GM12878 (cell line): ENCODE results near the gene ME2. TPM values are rescaled to one million over a fixed set of nuclear protein-coding genes. Genes with fewer than 3 reads are reported as not detected.

ENCODE experiments used
- ATAC-seq: fragments of 200-7000 bp; cut with Tn5 transposase; 3 replicates; pipeline ENCODE4 v1.9.1; 2020; ENCODE audit warnings: mild to moderate bottlenecking, moderate library complexity
- BruUV-seq: library from RNA; stranded (reverse); fragments of 400-500 nt; replicated peaks from 2 replicates; lab custom pipeline; 2021; lab: Mats Ljungman, UMichigan
- CTCF ChIA-PET: fragments of 300-600 bp; sonication (Branson Sonifier 250); formaldehyde crosslinking; extraction: SDS; loops from one replicate; lab custom pipeline; 2021; ENCODE audit warnings: inconsistent platforms; lab: Yijun Ruan, JAX
- POLR2A ChIA-PET: fragments of 350-600 bp; formaldehyde crosslinking; extraction: SDS; loops from one replicate; lab custom pipeline; 2021; ENCODE audit warnings: inconsistent platforms; lab: Charles Lee
- RAD21 ChIA-PET: fragments of 300-600 bp; sonication (Branson Sonifier 250); formaldehyde crosslinking; loops from one replicate; lab custom pipeline; 2023; ENCODE audit warnings: antibody characterized with exemption; ENCODE audit not compliant: unreplicated experiment; lab: Charles Lee
- SMC1A ChIA-PET: fragments of 300-600 bp; sonication (Branson Sonifier 250); formaldehyde crosslinking; loops from one replicate; lab custom pipeline; 2023; ENCODE audit not compliant: unreplicated experiment, uncharacterized antibody; lab: Charles Lee
- DNase-seq: peaks from one replicate; pipeline ENCODE4 v3.0.0-alpha.2; 2011; ENCODE audit warnings: low read depth, low spot score
- FAIRE-seq: peaks from 3 replicates; lab custom pipeline; 2011; peaks lifted over from hg19 to GRCh38; lab: Jason Lieb, UNC
- H2AFZ ChIP-seq: 2 replicates; pipeline ENCODE4 v1.6.0; 2011; ENCODE audit warnings: low read depth, low read length, control low read depth; ENCODE audit not compliant: control insufficient read depth
- H3K27ac ChIP-seq: 2 replicates; pipeline ENCODE4 v1.5.1; 2011; ENCODE audit warnings: control low read depth; ENCODE audit not compliant: control insufficient read depth, insufficient read depth
- H3K27me3 ChIP-seq, 2 experiments: replicated peaks in 1 of 2; 2 replicates each; pipeline versions ENCODE4 v1.6.0 to v1.6.1; 2011; ENCODE audit warnings: low read length in 1 of 2; ENCODE audit not compliant: control insufficient read depth in 2 of 2, insufficient read depth in 2 of 2
- H3K36me3 ChIP-seq, 2 experiments: 2 replicates each; pipeline ENCODE4 v1.5.1; 2011; ENCODE audit warnings: low read length in 1 of 2; ENCODE audit not compliant: control insufficient read depth in 2 of 2, insufficient read depth in 2 of 2
- H3K4me1 ChIP-seq: 2 replicates; pipeline ENCODE4 v1.6.1; 2011; ENCODE audit warnings: mild to moderate bottlenecking, low read length, moderate library complexity, mixed read lengths; ENCODE audit not compliant: control insufficient read depth, insufficient read depth
- H3K4me2 ChIP-seq: 2 replicates; pipeline ENCODE4 v1.6.0; 2011; ENCODE audit warnings: control low read depth; ENCODE audit not compliant: control insufficient read depth, insufficient read depth
- H3K4me3 ChIP-seq: fragments of 200-600 bp; sonication (generic); 2 replicates; pipeline ENCODE4 v1.5.1; 2016
- H3K79me2 ChIP-seq: 2 replicates; pipeline ENCODE4 v1.6.0; 2011; ENCODE audit warnings: low read length; ENCODE audit not compliant: control insufficient read depth, insufficient read depth
- H3K9ac ChIP-seq: 2 replicates; pipeline ENCODE4 v1.8.0; 2011; ENCODE audit warnings: low read length, control low read depth, mixed read lengths; ENCODE audit not compliant: control insufficient read depth, insufficient read depth
- H3K9me3 ChIP-seq: replicated peaks from 3 replicates; pipeline ENCODE4 v1.5.1; 2011; ENCODE audit warnings: mild to moderate bottlenecking, low read length; ENCODE audit not compliant: control insufficient read depth, insufficient read depth
- H4K20me1 ChIP-seq: 2 replicates; pipeline ENCODE4 v1.6.0; 2011; ENCODE audit not compliant: control insufficient read depth, insufficient read depth
- ASH2L ChIP-seq: fragments of 300-600, 200-600 bp; sonication (generic); IDR thresholded peaks from 2 replicates; pipeline ENCODE4 v1.6.1; 2017; ENCODE audit warnings: low read depth, mild to moderate bottlenecking, borderline replicate concordance
- FOXK2 ChIP-seq: fragments of 450-650 bp; IDR thresholded peaks from 2 replicates; pipeline ENCODE4 v1.6.1; 2017; ENCODE audit warnings: mild to moderate bottlenecking, moderate library complexity
- IRF3 ChIP-seq: fragments of 450-650 bp; IDR thresholded peaks from 2 replicates; pipeline ENCODE4 v1.6.1; 2014; ENCODE audit warnings: mild to moderate bottlenecking
- NFXL1 ChIP-seq: fragments of 450-650 bp; IDR thresholded peaks from 2 replicates; pipeline ENCODE4 v1.6.1; 2017; ENCODE audit warnings: antibody characterized with exemption, mild to moderate bottlenecking, borderline replicate concordance
- PAX8 ChIP-seq: fragments of 450-650 bp; IDR thresholded peaks from 2 replicates; pipeline ENCODE4 v1.6.1; 2017; ENCODE audit warnings: mild to moderate bottlenecking, moderate library complexity
- POLR2AphosphoS5 ChIP-seq: IDR thresholded peaks from 2 replicates; pipeline ENCODE4 v1.6.1; 2011; ENCODE audit warnings: mild to moderate bottlenecking, low read length, inconsistent platforms
- SMAD1 ChIP-seq: fragments of 450-650 bp; IDR thresholded peaks from 2 replicates; pipeline ENCODE4 v1.6.1; 2018; ENCODE audit warnings: mild to moderate bottlenecking, low read depth; ENCODE audit not compliant: partially characterized antibody
- SUZ12 ChIP-seq: fragments of 200-600 bp; sonication (generic); IDR thresholded peaks from one replicate; pipeline ENCODE4 v1.6.1; 2018; ENCODE audit warnings: antibody characterized with exemption, mild to moderate bottlenecking; ENCODE audit not compliant: unreplicated experiment
- TAF1 ChIP-seq: IDR thresholded peaks from 2 replicates; pipeline ENCODE4 v1.6.1; 2011; ENCODE audit warnings: mild to moderate bottlenecking, low read depth, low read length, borderline replicate concordance
- TCF3 ChIP-seq: IDR thresholded peaks from 2 replicates; pipeline ENCODE4 v1.6.1; 2012; ENCODE audit warnings: low read depth, mild to moderate bottlenecking, low read length, borderline replicate concordance; ENCODE audit not compliant: insufficient read depth
- USF1 ChIP-seq: IDR thresholded peaks from 2 replicates; pipeline ENCODE4 v1.6.1; 2011; ENCODE audit warnings: borderline replicate concordance, low read depth, mild to moderate bottlenecking, moderate library complexity, mixed read lengths, low read length; ENCODE audit not compliant: insufficient read depth; ENCODE audit errors: extremely low read length
- WRNIP1 ChIP-seq: IDR thresholded peaks from 2 replicates; pipeline ENCODE4 v1.6.1; 2011; ENCODE audit warnings: low read depth, low read length, improper control_type of control experiment, borderline replicate concordance
- ZNF24 ChIP-seq: fragments of 450-650 bp; IDR thresholded peaks from 2 replicates; pipeline ENCODE4 v1.6.1; 2017; ENCODE audit warnings: antibody characterized with exemption, mild to moderate bottlenecking
- ZSCAN29 ChIP-seq: fragments of 450-650 bp; IDR thresholded peaks from 2 replicates; pipeline ENCODE4 v1.6.1; 2017; ENCODE audit warnings: mild to moderate bottlenecking, moderate library complexity
- ZZZ3 ChIP-seq: IDR thresholded peaks from 2 replicates; pipeline ENCODE4 v1.6.1; 2011; ENCODE audit warnings: low read depth; ENCODE audit not compliant: control insufficient read depth, insufficient read length
- WGBS: methylation state at CpG from one replicate; pipeline ENCODE4 v1.1.6; 2016; ENCODE audit warnings: low lambda C conversion rate; ENCODE audit not compliant: insufficient replicate concordance, insufficient coverage; ENCODE audit errors: missing lambda C conversion rate; 5-methylcytosine and 5-hydroxymethylcytosine counted together
- in situ Hi-C: fragments of 300-500 bp; cut with MboI; formaldehyde crosslinking; loops from 9 replicates; pipeline ENCODE4 v1.14.3; 2018; ENCODE audit warnings: mixed read lengths
- intact Hi-C: fragments of 100-400 bp; cut with micrococcal nuclease; formaldehyde crosslinking; loops from one replicate; pipeline ENCODE4 v1.14.2; 2022; ENCODE audit not compliant: unreplicated experiment
- polyA plus RNA-seq, 11 experiments: library from polyadenylated mRNA; depleted of rRNA in 4 of 11; unstranded in 6 of 11; stranded (reverse) in 5 of 11; fragments of >200 nt; fragmentation: Nextera tagmentation in 4 of 11; fragmentation: Illumina TruSeq in 1 of 11; extraction: Ambion mirVana in 4 of 11; extraction: Trizol in 1 of 11; gene quantifications; 1 replicate in 1 of 11; 2 replicates in 10 of 11; pipeline versions ENCODE4 v1.2.1 to v1.2.3, GENCODE V29; 2011 to 2016; ENCODE audit warnings: inconsistent platforms in 2 of 11, missing spikeins in 2 of 11, low read depth in 1 of 11
- total RNA-seq, 4 experiments: library from RNA; depleted of rRNA in 3 of 4; stranded (reverse); fragments of >200 nt in 3 of 4; fragmentation: Illumina TruSeq in 1 of 4; extraction: Trizol in 1 of 4; gene quantifications; 2 replicates each; pipeline versions ENCODE4 v1.2.1 to v1.2.3, GENCODE V29; 2013 to 2021

The ME2 gene
- total and polyA plus RNA-seq, 10 of the 15 experiments (the other 5 are each of a cell fraction or from before 2014, with no cell fraction given) = 41.3 to 155 (median 133) TPM

GRCh38 chr18:50871846-50872245 lies 7.1 kb upstream of the ME2 start:
- in situ Hi-C loops = no loop called here
- ChIA-PET RAD21 (interaction anchor here (1.1 kb wide), 1 partner anchor 16 kb away, joined by 3 read pairs; no protein-coding TSS in a partner anchor), POLR2A (interaction anchor here (0.6 to 0.9 kb wide), 2 partner anchors 10 to 21 kb away, joined by 3 to 4 read pairs; no protein-coding TSS in a partner anchor), SMC1A (interaction anchor here (0.8 to 5.0 kb wide), 3 partner anchors 30 to 52 kb away, joined by 3 to 15 read pairs (median 3); partner anchors contain the start of gene MRO), CTCF (interaction anchor here (1.4 to 1.7 kb wide), 2 partner anchors 52 to 53 kb away, joined by 3 to 6 read pairs; no protein-coding TSS in a partner anchor)
- Histone ChIP-seq H3K27ac (no peak overlapping the region), H3K79me2 (no peaks in the 10 kb centered on the region), H3K4me1 (no peaks in the 10 kb centered on the region), H3K36me3 (no peaks in the 10 kb centered on the region), H3K4me2 (no peak overlapping the region), H4K20me1 (no peaks in the 10 kb centered on the region), H3K4me3 (no peak overlapping the region), H3K9me3 (no peaks in the 10 kb centered on the region), H3K27me3 (no peaks in the 10 kb centered on the region), H3K9ac (no peak overlapping the region), H2AFZ (no peak overlapping the region)
- ATAC-seq = no peak
- intact Hi-C loops = loop anchor here (10.0 kb wide), 1 partner anchor 323 kb away; the partner anchor contains the start of gene MEX3C
- WGBS = 59% methylated on average over 3 of the region's 3 CpGs
- BruUV-seq = no TSS peak
- no peak for DNase-seq
- FAIRE-seq = no peak
- TF ChIP-seq USF1 (no peak), TAF1 (no peak)
- TF ChIP-seq, all 136 proteins: peak for 0

- no peaks in the 10 kb centered on the region for H3K27me3 ChIP-seq
- POLR2A ChIA-PET = interaction anchor here (0.6 kb wide), 1 partner anchor 631 kb away, joined by 3 read pairs; no protein-coding TSS in a partner anchor
- CTCF ChIA-PET = interaction anchor here (0.8 to 1.0 kb wide), 2 partner anchors 57 to 174 kb away, joined by 3 read pairs; no protein-coding TSS in a partner anchor
- TF ChIP-seq ZZZ3 (no peak), WRNIP1 (no peak), NFXL1 (no peak), ZNF24 (no peak), POLR2AphosphoS5 (no peak), IRF3 (no peak), TCF3 (no peak), SMAD1 (no peak), ASH2L (no peak), ZSCAN29 (no peak), FOXK2 (no peak), SUZ12 (no peak), PAX8 (no peak)
Measured at GRCh38 chr18:50875966-50876536, 2.9 kb upstream of the ME2 start.

More at GRCh38 chr18:50875966-50876536, 2.9 kb upstream of the ME2 start:
- WGBS = 76% methylated on average over 3 of the region's 3 CpGs
- intact Hi-C loops = loop anchor here (10.0 kb wide), 1 partner anchor 319 kb away; the partner anchor contains the start of gene MEX3C
- ChIA-PET RAD21 (no interaction called here), SMC1A (interaction anchor here (0.7 to 5.0 kb wide), 3 partner anchors 15 to 604 kb away, joined by 3 to 15 read pairs (median 5); partner anchors contain the start of gene MRO)
- H4K20me1 ChIP-seq = no peaks in the 10 kb centered on the region
- ATAC-seq (no peak), FAIRE-seq (no peak), DNase-seq (no peak)
- H3K4me1 ChIP-seq = peaks cover 6% of the 10 kb centered on the region; the same call in 1 of the 2 replicates
- H3K9ac ChIP-seq = no peak overlapping the region
- in situ Hi-C loops = no loop called here
- BruUV-seq = no TSS peak
- no peaks in the 10 kb centered on the region for H3K9me3 ChIP-seq
- no peak overlapping the region for H3K27ac ChIP-seq
- no peak overlapping the region for H2AFZ ChIP-seq
- no peak overlapping the region for H3K4me2 ChIP-seq
- H3K4me3 ChIP-seq = no peak overlapping the region
- H3K36me3 ChIP-seq = no peaks in the 10 kb centered on the region; a peak in 1 of 4 replicates
- peaks cover 26% of the 10 kb centered on the region for H3K79me2 ChIP-seq
